Activated CD8-positive, alpha-beta memory T cell treated with anti-CD3 and anti-CD28 coated beads for 4 hours (primary cell): Measurements from ENCODE around the gene TSPAN18.

Experiments
- DNase-seq, 2 donors: peaks; one replicate each; pipeline ENCODE4 v3.0.0-alpha.2; 2020; ENCODE audit warnings: low read depth in 2 of 2

The TSPAN18 gene

DNA sequence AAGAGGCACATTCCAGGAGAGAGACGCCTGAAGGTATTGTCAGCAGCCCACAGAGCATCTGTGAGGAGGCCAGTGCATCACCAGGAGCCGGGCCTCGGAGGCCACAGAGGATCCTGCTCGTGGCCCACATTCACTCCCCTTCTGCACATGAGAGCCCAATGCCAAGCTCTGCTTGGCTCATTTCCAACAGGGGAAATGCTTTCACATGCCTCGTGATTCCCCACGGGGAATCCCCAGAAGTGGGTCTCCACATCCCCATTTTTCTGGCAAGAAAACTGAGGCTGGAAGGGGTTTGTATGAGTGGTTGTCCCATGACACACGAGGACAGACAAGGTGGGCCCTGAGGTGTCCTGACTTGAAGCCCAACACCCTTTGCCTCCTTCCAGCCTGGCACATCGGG lies 189.6 kb downstream of the TSPAN18 start:
- DNase-seq: no peak

DNA sequence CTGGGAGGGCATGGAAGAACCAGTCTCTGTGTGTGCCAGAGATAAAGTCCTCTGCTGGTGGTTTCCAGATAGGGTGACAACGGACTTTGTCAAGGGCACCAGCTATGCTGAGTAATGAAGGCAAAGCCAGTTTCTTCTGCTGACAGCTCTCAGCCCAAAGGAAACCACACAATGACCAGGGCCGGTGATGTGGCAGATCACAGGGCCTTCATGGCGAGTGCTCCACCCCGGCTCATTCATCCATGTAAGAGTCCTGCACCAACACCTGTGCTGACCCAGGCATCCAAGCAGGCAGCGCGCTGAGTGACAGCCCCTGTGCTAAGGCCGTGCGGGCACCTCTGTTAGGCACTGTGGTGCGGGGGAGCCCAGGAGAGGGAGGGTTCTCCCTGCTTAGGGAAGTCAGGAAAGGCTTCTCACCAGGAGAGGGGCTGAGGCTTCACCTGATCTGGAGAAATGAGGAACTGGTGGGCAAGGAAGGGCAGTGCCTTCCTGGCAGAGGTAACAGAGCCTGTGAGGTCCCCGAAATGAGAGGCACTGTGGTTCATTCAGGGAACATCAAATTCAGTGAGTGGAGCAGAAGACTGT lies 190.1 kb downstream of the TSPAN18 start:
- DNase-seq: no peak

DNA sequence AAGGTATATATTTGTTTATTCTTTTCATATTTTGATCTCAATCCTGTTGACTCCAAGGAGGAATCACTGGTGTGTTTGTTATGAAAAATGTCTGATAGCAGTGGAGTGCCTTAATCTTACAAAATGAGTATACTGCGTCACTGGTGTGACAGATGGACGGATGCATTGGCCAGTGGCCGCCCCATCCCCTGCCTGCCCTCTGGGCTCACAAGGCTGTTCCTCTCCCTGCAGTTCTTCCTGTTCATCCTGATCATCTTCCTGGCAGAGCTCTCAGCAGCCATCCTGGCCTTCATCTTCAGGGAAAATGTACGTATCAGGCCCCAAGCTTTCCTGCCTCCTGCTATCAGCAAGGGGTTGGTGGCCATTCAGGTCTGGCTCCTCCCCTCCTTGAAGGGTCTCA lies 191.0 kb downstream of the TSPAN18 start:
- DNase-seq: no peak

DNA sequence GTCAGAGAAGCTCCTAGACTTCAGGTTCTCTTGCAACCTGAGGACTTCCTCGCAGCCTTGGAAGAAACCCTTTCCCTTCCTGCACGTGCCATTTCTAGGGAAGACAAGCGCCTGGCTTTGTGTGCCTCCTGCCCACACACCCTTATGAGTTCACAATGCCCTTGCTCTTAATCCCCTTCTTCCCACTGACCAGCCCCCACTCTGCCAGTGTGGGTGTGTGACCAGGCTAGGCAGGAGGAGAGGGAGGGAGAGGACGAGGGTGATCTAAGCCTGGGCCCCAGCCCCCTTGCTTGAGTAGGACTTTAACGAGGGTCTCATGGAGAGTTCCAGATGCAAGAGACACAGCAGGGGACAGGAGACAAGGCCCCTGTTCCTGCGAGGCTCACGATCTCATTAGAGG lies 193.7 kb downstream of the TSPAN18 start:
- DNase-seq: no peak

DNA sequence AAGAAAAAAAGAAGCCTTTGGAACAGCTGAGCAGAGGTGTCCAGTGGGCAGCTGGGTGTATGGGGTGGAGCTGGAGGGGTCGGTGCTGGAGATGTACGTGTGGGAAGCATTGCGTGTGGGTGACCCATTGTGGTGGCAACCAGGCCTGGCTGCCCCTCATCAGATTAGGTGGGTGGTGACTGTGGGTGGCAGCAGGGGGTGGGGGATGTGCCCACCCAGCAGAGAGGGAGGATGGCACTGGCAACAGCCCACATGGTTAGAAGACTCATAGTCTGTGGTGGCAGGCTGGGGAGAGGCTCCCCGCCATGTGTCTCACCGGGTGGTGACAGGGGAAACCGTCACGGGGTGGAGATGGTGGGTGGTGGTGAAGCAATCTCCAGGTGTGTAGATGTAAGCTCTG lies 196.4 kb downstream of the TSPAN18 start:
- DNase-seq: no peak

DNA sequence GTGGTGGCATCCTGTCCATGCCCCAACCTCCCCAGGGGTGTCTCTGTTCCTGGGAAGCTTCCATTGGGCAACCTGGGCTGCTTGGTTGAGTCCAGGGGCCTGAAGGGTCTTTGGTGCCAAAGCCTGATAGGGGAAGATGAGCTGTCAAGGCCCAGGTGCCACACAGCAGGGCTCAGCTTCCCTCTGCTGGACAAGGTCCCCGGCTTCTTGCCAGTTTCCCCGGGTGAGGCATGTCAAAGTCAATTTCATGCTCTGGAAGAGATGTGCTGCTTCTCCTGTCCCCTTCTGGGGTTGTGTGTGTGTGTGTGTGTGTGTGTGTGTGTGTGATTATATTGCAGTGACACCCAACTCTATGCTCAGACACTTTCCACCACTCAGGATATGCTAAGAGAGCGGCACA lies 197.0 kb downstream of the TSPAN18 start:
- no peak for DNase-seq

DNA sequence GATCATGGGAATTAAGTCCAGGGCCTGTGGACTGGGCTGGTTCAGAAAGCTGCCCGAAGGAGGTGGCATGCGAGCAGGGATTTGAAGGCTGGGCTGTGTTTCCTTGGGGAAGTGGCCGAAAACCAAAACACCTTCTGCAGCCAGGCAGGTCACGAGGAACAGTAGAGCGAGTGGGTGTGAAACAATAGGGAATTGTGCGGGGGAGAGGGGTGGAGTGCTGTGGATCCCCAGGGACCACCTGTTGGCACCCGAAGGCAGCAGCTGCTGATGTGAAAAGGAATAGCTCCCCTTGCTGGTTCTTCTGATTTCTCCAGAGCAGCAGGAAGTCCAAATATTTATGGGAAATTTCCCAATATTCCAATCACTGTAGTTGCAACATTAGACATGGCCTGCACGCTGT lies 199.3 kb downstream of the TSPAN18 start:
- DNase-seq: no peak

DNA sequence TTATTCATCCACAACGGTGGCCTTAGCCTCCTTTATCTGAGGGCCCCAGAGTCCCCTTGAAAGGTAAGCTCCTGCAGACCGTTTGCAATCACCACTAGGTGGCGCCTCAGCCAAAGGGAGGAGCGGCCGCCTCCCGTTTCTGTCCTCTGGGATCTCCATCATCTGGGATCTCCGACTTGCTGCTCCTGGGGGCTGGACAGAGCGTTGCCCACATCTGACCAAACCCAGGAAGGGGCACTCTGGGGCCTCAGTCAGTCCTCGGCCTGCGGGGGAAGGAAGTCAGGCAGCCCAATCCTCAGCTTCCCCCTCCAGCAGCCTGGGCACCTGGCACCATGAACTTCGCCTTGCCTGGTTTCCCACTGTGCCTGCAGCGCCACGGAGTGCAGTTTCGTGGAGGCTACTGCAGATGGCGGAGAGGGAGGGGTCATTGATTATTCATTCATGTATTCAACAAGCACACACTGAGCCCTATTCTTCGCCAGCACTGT lies 200.5 kb downstream of the TSPAN18 start:
- peak in 1 of 2 donors; percentile 36 for DNase-seq

DNA sequence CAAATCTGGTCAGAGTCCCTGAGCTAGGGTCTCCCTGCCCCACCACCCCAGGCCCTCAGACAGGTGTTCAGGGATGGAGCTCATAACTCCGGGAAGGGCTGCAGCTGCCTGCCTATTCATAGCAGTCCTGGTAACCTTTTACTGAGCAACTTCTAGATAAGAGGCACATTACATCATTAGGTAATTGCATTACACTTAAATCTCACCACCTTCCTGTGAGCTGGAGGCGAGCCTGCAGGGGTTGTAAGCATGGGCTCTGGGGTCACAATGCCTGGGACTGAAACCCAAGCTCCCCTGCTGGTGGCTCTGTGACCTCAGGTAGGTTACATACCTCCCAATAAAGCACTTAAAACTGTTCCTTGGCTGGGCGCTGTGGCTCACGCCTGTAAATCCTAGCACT lies 201.4 kb downstream of the TSPAN18 start:
- no peak for DNase-seq

DNA sequence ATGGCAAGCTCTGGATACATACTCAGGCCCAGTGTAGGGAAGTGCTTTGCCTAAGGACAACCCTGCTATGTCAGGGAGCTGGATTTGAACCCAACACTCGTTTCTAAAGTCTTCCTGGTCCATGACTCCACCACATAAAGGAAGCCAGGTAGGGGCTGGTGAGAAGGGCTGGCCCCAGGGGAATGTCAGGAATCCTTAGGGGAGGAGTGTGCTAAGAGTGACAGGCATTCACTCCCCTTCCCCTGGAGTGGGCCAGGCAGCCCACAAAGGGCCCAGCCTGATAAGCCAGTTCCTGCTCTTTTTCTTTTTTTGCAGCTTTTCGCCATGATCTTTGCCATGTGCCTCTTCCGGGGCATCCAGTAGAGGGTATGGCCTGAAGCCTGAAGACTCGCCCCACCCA lies 202.1 kb downstream of the TSPAN18 start:
- no peak for DNase-seq

DNA sequence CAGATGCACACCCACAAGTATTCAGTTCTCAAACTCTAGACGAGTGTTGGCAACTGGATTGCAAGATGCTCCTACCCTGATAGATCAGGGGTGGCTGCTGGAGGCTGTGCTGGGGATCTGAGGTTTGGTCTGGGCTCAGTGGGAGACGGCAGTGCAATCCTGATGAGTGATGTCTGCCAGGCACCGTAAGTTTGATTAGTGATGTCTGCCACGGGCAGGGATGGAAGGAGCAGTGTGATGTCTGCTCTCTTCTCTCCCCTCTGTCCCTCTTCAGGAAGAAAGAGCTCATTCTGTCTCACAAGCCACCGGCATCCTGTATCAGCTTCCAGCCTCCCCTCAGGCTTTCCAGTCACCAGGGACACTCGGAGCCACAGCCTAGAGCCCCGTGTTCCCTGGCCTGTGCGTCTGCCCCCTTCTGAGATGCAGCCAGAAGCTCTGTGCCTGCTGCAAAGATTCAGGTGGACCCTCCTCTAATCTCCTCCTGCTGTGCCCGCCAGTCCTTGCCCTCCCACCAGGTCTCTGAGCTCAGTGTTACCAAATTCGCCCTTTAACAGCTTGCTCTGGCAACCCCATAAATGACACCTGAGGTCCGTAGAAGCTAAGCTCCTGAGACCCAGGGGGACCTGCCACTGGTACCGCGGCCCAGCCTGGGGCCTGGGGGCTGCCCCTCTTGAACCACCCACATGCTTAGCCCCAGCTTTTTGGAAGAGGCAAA lies 204.0 kb downstream of the TSPAN18 start:
- no peak for DNase-seq

DNA sequence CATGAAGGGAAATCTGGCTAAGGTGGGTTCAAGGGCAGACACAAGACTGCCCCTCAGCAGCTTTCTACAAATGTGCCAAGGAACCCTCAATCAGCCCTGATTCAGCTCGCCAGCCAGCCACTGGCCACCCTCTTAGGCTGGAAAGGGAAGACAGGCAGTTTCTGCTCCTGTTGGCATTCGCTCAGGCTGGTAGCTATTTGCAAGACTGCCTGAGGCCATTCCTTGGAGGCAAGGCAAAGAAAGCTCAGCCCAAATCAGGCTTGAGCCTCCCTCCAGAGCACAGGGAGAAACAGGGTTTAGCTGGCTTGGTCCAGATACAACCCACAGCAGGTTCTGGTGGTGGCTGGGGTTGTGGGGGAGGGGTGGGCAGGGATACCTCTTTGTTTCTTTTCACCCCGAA lies 204.7 kb downstream of the TSPAN18 start:
- no peak for DNase-seq

DNA sequence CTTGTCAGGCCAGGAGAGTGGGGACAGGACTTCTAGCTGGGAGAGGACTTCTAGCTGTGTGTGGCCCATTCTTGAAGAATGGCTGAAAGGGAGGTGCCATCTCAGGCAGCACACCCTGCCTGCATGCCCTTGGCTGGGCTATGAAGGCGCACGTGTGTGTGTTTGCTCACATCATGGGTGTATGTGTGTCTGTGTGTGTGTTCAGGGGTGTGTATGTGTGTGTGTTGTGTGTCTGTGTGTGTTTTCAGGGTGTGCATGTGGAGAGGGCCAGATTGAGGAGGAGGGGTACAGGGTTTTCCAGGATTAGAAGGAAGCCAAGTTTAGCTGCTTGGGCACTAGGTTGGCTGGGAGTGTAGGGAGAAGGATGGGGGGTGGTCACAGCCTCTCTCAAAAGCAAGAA lies 207.3 kb downstream of the TSPAN18 start:
- DNase-seq: no peak

DNA sequence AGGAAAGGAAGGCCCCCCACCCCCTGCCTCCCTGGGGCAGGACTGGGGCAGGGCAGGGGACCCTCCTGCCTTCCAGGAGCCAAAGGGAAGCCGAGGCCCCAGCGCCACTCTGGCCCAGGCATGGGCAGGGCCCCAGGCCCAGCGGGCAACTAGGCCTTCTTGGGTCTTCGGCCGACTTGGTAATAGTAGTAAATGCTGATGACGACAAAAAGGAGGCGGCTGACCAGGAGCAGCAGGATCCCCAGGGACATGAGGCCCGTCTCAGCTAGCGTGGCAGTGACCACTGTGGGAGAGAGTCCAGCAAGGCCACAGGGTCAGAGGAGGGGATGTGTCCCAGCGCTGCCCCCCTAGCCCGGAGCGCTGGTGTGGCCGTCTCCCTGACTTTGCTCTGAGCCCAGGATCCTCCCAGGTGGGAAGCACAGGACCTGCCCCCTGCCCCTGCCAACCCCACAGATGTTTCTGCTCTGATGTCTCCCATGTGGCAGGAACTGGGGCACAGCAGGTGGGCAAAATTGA lies 208.0 kb downstream of the TSPAN18 start:
- no peak for DNase-seq

DNA sequence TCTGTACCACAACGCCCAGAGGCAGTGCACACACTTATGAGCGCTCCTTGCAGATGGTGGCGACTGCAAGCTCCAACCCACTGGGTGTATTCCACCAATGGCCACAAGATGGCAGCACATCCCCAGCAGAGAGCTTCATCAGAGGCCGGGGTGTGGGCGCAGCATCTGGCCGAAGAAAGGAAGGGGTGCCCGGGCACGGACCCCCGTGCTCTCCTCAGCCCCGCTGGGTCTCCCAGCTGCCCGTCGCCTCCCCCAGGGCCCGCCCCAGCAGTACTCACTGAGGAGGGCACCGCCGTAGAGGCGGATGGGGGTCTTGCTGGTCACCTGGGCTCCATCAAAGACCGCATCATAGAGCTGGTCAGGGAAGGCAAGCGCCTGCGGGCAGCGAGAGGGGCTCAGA lies 209.8 kb downstream of the TSPAN18 start:
- DNase-seq: peak; percentile 63 to 73

DNA sequence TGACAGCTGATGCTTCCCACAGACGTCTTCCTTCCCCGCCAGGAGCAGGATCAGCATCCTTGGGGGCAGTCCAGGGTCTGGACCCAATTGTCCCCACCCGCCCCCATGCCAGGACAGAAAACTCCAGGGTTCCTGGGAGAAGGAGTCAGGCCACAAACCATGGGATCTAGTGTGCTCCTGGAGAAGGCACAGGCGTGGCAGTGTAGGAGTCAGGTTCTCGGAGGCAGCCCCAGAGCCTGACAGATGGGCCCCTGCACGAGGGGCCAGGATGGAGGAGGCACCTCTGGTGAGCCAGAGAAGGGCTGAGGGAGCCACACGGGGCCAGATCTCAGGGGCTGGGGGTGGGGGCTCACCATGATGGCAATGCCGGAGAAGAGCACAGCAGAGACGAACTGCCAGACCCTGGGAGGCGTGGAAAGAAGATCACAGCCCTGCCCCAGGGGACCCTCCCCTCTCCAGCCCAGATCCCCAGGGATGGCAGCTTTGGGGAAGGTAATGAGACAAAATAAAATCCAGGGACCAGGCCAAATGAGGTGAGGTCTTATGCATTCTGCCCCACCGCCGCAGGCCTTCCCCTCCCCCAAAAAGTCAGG lies 210.3 kb downstream of the TSPAN18 start:
- DNase-seq: no peak

DNA sequence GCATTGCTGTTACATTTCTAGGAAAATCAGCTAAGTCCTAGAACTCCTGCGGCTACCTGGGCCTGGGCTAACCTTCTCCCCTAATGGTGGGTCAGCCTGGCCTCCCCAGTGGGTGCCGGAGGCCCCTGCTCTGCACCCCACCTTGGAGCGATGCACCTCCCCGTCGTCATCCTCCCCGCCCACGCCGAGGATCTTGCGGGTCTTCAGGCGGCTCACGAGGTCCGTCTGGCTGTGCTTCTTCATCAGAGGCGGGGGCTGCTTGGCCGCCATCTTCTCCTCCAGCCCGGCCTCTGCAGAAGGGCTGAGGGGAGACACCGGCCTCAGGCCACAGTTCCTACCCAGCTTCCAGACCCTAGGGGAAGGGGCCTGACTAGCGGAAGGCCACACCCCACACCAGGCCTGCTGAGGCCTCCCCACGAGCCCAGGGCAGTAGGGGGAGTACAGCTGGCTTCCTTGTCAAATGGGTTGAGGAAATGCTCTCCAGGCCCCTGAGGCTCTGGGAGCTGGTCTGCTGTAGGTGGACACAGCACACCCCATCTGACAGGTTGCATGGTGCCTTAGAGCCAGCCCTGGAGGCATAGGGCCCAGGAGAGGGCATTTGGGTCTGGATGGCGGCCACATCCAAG lies 211.4 kb downstream of the TSPAN18 start:
- no peak for DNase-seq

DNA sequence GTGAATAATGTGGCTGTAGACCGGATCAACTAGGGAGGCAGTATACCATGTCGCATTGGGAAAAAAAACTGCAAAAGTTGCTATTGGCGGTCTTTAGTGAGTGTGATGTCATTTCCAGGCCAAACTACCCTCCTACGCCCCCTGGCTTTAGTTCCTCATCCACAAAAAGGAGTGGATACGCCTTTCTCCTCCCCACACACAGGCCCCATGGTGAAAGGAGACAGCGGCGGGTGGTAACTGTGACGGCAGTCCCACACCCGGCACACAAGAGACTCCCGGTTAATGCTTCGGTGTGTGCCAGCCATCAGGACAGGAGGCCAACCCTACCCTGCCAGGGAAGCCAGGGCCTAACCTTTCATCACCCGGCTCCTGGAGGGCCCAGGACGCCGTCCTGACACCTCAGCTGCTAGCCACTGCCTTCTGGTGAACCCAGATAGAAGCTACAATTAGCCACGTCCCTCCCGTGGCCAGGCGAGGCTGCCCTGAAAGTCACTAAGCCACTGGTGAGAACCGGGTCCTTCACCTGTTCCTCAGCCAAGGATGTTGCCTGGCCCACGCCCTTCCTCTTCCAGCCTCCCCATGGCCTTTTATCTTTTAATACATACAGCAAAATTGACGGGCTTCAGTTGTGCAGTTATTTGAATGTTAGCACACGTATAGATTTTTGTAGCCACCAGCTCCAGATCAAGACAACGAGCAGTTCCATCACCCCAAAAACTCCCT lies 213.1 kb downstream of the TSPAN18 start:
- DNase-seq: no peak

DNA sequence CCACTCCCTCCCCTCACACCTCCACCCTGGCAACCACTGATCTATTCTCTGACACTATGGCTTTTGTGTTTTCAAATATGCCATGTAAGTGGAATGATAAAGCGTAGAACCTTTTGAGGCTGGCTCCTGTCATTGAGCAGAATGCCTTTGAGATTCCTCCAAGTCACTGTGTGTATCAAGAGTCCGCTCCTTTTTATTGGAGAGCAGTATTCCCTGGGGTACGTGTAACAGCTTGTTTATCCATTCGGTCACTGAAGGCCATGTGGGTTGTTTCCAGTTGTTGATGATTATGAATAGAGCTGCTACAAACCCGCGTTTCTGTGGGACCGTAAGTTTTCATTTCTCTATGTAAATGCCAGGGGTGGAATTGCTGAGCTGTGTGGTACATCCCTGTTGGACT lies 213.6 kb downstream of the TSPAN18 start:
- no peak for DNase-seq

DNA sequence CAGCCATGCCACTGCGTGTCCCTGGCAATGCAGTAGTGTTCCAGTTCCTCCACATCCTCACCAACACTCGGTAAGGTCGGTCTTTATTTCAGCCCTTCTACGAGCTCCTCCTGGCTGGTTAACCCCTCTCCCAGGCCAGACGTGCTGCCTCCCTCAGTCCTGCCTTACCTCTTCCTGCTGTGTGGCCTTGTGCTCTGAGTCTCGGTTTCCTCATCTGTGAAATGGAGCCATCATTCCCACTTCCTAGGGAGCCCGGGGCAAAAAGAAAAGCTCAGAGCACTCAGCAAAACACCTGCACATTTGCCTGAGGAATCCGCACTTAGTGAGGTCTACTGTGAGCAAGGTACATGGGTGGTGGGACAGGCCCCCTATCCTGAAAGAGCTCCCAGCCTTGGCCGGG lies 214.1 kb downstream of the TSPAN18 start:
- DNase-seq: no peak

DNA sequence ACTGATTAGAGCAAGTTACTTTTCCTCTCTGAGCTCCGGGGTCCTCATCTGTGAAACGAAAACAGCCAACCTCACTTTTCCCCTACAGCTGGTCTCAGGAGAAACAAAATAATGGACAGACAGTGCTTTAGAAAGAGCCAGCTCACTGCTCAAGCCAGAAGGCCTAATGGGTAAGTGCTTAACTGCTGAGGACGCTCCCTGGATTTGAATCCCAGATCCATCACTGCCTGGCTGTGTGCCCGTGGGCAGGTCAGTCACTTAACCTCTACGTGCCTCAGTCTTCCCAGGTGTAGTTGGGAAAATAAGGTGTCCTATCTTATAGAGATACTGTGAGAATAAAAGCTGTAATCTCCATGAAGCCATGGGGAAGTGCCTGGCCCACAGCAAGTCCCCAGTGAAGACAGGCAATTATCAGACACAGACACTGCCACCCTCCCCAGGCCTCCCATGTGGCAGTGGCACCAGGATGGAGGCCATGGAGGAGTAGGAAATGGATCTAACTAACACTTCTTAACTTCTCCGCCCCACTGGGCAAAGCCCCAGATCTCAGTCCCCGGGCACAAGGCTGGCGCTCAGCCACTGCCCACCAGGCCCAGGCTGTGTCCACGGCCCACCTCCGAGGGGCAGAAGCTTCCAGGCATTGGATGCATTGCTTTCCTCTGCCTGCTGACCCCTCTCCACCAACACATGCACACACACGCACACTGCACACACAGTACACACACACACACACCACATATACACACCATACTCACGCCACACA lies 214.7 kb downstream of the TSPAN18 start:
- DNase-seq: no peak
